ENCODE measurements around the gene IL1RAPL1. TPM values are rescaled to one million over a fixed set of nuclear protein-coding genes. Genes with fewer than 3 reads are reported as not detected.

The IL1RAPL1 gene
- polyA plus RNA-seq, 2 of the 4 experiments (the other 2 are of a cell fraction) = not detected

- no peak for TF ChIP-seq ZSCAN20 (CRISPR knock-in tag; IDR thresholded peaks at IDR 0.05)
- TF ChIP-seq FOXS1 (CRISPR knock-in tag; IDR thresholded peaks at IDR 0.05) = no peak
These were observed 289.7 kb downstream of the IL1RAPL1 start (continued) for GRCh38 chrX:28876901-28877300.

- H3K9me3 ChIP-seq = no peaks in the 10 kb centered on the region
- no peaks in the 10 kb centered on the region for H3K4me1 ChIP-seq
- H3K27ac ChIP-seq = no peak overlapping the region
- no peak overlapping the region for H3K4me2 ChIP-seq
- FAIRE-seq (no peak), DNase-seq (ENCODE audit: low read depth in 1 of 2, low spot score in 1 of 2) (no peak), ATAC-seq (no peak)
- ChIA-PET POLR2A (no interaction called here), CTCF (no interaction called here)
- no peak overlapping the region for H3K4me3 ChIP-seq
- no peak for TF ChIP-seq RNF2 (IDR thresholded peaks at IDR 0.05; ENCODE audit: borderline replicate concordance, low read depth)
- TF ChIP-seq BCL3 (IDR thresholded peaks at IDR 0.05) = no peak
- no peak for TF ChIP-seq NPAS2 (CRISPR knock-in tag; IDR thresholded peaks at IDR 0.05; ENCODE audit: borderline replicate concordance)
- no peak for TF ChIP-seq USF2 (IDR thresholded peaks at IDR 0.05)
- no peak for TF ChIP-seq HOXB13 (CRISPR knock-in tag; IDR thresholded peaks at IDR 0.05; ENCODE audit: low read depth)
- TF ChIP-seq HOXB5 (CRISPR knock-in tag; IDR thresholded peaks at IDR 0.05) = no peak
- TF ChIP-seq TFCP2L1 (CRISPR knock-in tag; IDR thresholded peaks at IDR 0.05) = no peak
- TF ChIP-seq E2F6 (IDR thresholded peaks at IDR 0.05; ENCODE audit: borderline replicate concordance, low read depth) = no peak
- TF ChIP-seq EHMT2 (IDR thresholded peaks at IDR 0.05; ENCODE audit: low read depth) = no peak
- TF ChIP-seq MAX (IDR thresholded peaks at IDR 0.05) = no peak
- TF ChIP-seq EHF (CRISPR knock-in tag; IDR thresholded peaks at IDR 0.05) = no peak
These were observed 292.9 kb downstream of the IL1RAPL1 start for GRCh38 chrX:28880136-28880535.

GRCh38 chrX:28884823-28885222, 297.6 kb downstream of the IL1RAPL1 start:
- Histone ChIP-seq H3K9me3 (no peaks in the 10 kb centered on the region), H3K27ac (no peak overlapping the region), H3K4me3 (no peak overlapping the region), H3K4me1 (no peaks in the 10 kb centered on the region), H3K4me2 (no peak overlapping the region)
- ATAC-seq (no peak), FAIRE-seq (peak; percentile 77), DNase-seq (ENCODE audit: low read depth in 1 of 2, low spot score in 1 of 2) (no peak)
- WGBS (ENCODE audit: missing lambda C conversion rate) = 36% methylated on average over 1 of the region's 1 CpG
- CTCF ChIA-PET = no interaction called here
- POLR2A ChIA-PET = no interaction called here
- TF ChIP-seq MAX (IDR thresholded peaks at IDR 0.05) = no peak
- TF ChIP-seq GATA3 (IDR thresholded peaks at IDR 0.05; ENCODE audit: borderline replicate concordance) = no peak
- no peak for TF ChIP-seq EHMT2 (IDR thresholded peaks at IDR 0.05; ENCODE audit: low read depth)
- no peak for TF ChIP-seq HEYL (CRISPR knock-in tag; IDR thresholded peaks at IDR 0.05)
- TF ChIP-seq HDAC2 (IDR thresholded peaks at IDR 0.05) = no peak
- TF ChIP-seq EP300 (IDR thresholded peaks at IDR 0.05) = no peak
- TF ChIP-seq EHF (CRISPR knock-in tag; IDR thresholded peaks at IDR 0.05) = no peak
- no peak for TF ChIP-seq REST (IDR thresholded peaks at IDR 0.05)
- no peak for TF ChIP-seq BCL3 (IDR thresholded peaks at IDR 0.05)
- no peak for TF ChIP-seq MYC (IDR thresholded peaks at IDR 0.05; ENCODE audit: borderline replicate concordance, low read length)
- no peak for TF ChIP-seq FOSL2 (IDR thresholded peaks at IDR 0.05)
- TF ChIP-seq FOSL2 (CRISPR knock-in tag; IDR thresholded peaks at IDR 0.05) = no peak
